H1 (cell line): ENCODE data around the gene RTN4RL2. TPM values are rescaled to one million over a fixed set of nuclear protein-coding genes. Genes with fewer than 3 reads are reported as not detected.

ENCODE experiments used
- CTCF ChIA-PET: fragments of 300-600 bp; sonication (Branson Sonifier 250); formaldehyde crosslinking; loops from one replicate; lab custom pipeline; 2021; ENCODE audit not compliant: partially characterized antibody; lab: Charles Lee
- POLR2A ChIA-PET: fragments of 300-600 bp; sonication (Branson Sonifier 250); formaldehyde crosslinking; loops from one replicate; lab custom pipeline; 2021; ENCODE audit warnings: inconsistent platforms; ENCODE audit not compliant: partially characterized antibody; lab: Charles Lee
- DNase-seq, 2 experiments: peaks; one replicate each; pipeline versions ENCODE4 v3.0.0 to v3.0.0-alpha.2; 2010 to 2022; ENCODE audit warnings: low spot score in 2 of 2, low read depth in 1 of 2, mixed read lengths in 1 of 2
- FAIRE-seq: peaks from 2 replicates; lab custom pipeline; 2011; peaks lifted over from hg19 to GRCh38; lab: Jason Lieb, UNC
- H2AFZ ChIP-seq: 2 replicates; pipeline ENCODE4 v1.8.1; 2012; ENCODE audit warnings: low read length, inconsistent platforms
- H2AK5ac ChIP-seq: 2 replicates; pipeline ENCODE4 v1.6.1; 2013; ENCODE audit warnings: low read depth, low read length
- H2BK120ac ChIP-seq: replicated peaks from 2 replicates; pipeline ENCODE3; 2013; ENCODE audit warnings: low read depth, low read length, inconsistent platforms
- H2BK12ac ChIP-seq: 2 replicates; pipeline ENCODE4 v1.6.1; 2013; ENCODE audit warnings: low read depth, low read length
- H2BK15ac ChIP-seq: 2 replicates; pipeline ENCODE4 v1.6.1; 2013; ENCODE audit warnings: low read length
- H2BK20ac ChIP-seq: 2 replicates; pipeline ENCODE4 v1.6.1; 2013; ENCODE audit warnings: low read length
- H2BK5ac ChIP-seq: 2 replicates; pipeline ENCODE4 v1.6.1; 2013; ENCODE audit warnings: low read depth, low read length
- H3K14ac ChIP-seq: 2 replicates; pipeline ENCODE4 v1.6.1; 2013; ENCODE audit warnings: inconsistent platforms; ENCODE audit not compliant: insufficient read length
- H3K18ac ChIP-seq: 2 replicates; pipeline ENCODE4 v1.6.1; 2013; ENCODE audit warnings: low read length; ENCODE audit errors: extremely low read depth
- H3K23ac ChIP-seq: 2 replicates; pipeline ENCODE4 v1.6.1; 2013; ENCODE audit warnings: inconsistent platforms; ENCODE audit not compliant: insufficient read length
- H3K23me2 ChIP-seq: 2 replicates; pipeline ENCODE4 v1.6.1; 2013; ENCODE audit warnings: low read depth, low read length
- H3K27ac ChIP-seq: 2 replicates; pipeline ENCODE4 v1.6.1; 2011; ENCODE audit warnings: low read depth, low read length, inconsistent platforms
- H3K27me3 ChIP-seq, 4 experiments: replicated peaks in 1 of 4; 1 replicate in 1 of 4; 2 replicates in 3 of 4; pipeline versions ENCODE4 v1.6.1 to v1.8.1; 2011 to 2013; ENCODE audit warnings: low read length in 3 of 4, mild to moderate bottlenecking in 3 of 4, inconsistent platforms in 2 of 4, mixed read lengths in 2 of 4, moderate library complexity in 1 of 4; ENCODE audit not compliant: control insufficient read depth in 3 of 4, insufficient read depth in 3 of 4; ENCODE audit errors: extremely low read depth in 1 of 4
- H3K36me3 ChIP-seq, 4 experiments: 2 replicates each; pipeline versions ENCODE4 v1.6.1 to v1.8.1; 2011 to 2013; ENCODE audit warnings: mild to moderate bottlenecking in 4 of 4, low read length in 3 of 4, moderate library complexity in 2 of 4, control low read depth in 1 of 4, inconsistent platforms in 1 of 4; ENCODE audit not compliant: insufficient read depth in 4 of 4, control insufficient read depth in 2 of 4
- H3K4ac ChIP-seq: replicated peaks from 2 replicates; pipeline ENCODE3; 2013; ENCODE audit warnings: low read length, low read depth, mixed read lengths, inconsistent platforms; ENCODE audit not compliant: insufficient read length
- H3K4me1 ChIP-seq, 4 experiments: replicated peaks in 1 of 4; 1 replicate in 1 of 4; 2 replicates in 3 of 4; pipeline versions ENCODE4 v1.6.1 to v1.8.1; 2011 to 2013; ENCODE audit warnings: low read length in 3 of 4, inconsistent platforms in 2 of 4, mixed read lengths in 1 of 4; ENCODE audit not compliant: insufficient read depth in 4 of 4, control insufficient read depth in 3 of 4
- H3K4me2 ChIP-seq, 2 experiments: 2 replicates each; pipeline versions ENCODE4 v1.6.1 to v1.8.1; 2011 to 2013; ENCODE audit warnings: low read depth in 2 of 2, low read length in 2 of 2, control low read depth in 1 of 2, inconsistent platforms in 1 of 2, mild to moderate bottlenecking in 1 of 2; ENCODE audit not compliant: insufficient read depth in 1 of 2
- H3K4me3 ChIP-seq, 4 experiments: fragments of 200-600, 300-600 bp in 1 of 4; sonication (generic), shearing (Covaris generic), sonication (Bioruptor Twin) in 1 of 4; 2 replicates each; pipeline versions ENCODE4 v1.5.1 to v1.8.1; 2011 to 2016; ENCODE audit warnings: low read length in 4 of 4, low read depth in 3 of 4, control low read depth in 2 of 4, inconsistent platforms in 2 of 4, mild to moderate bottlenecking in 2 of 4, mixed read lengths in 1 of 4, moderate library complexity in 1 of 4; ENCODE audit not compliant: insufficient read depth in 2 of 4; ENCODE audit errors: extremely low read depth in 1 of 4
- H3K56ac ChIP-seq: replicated peaks from 2 replicates; pipeline ENCODE3; 2013; ENCODE audit warnings: low read depth, mild to moderate bottlenecking, mixed read lengths, low read length, inconsistent platforms; ENCODE audit not compliant: insufficient read length
- H3K79me1 ChIP-seq: 2 replicates; pipeline ENCODE4 v1.6.1; 2013; ENCODE audit warnings: low read depth, low read length, control low read depth
- H3K79me2 ChIP-seq, 2 experiments: 2 replicates each; pipeline versions ENCODE4 v1.6.1 to v1.8.1; 2012 to 2013; ENCODE audit warnings: low read length in 2 of 2, mild to moderate bottlenecking in 2 of 2, inconsistent platforms in 1 of 2; ENCODE audit not compliant: insufficient read depth in 2 of 2, control insufficient read depth in 1 of 2
- H3K9ac ChIP-seq, 4 experiments: replicated peaks in 1 of 4; 1 replicate in 1 of 4; 2 replicates in 3 of 4; pipeline versions ENCODE4 v1.6.1 to v1.8.1; 2011 to 2013; ENCODE audit warnings: low read depth in 3 of 4, low read length in 3 of 4, control low read depth in 2 of 4, mild to moderate bottlenecking in 2 of 4, moderate library complexity in 2 of 4, inconsistent platforms in 1 of 4; ENCODE audit errors: extremely low read depth in 1 of 4
- H3K9me3 ChIP-seq, 2 experiments: 2 replicates each; pipeline versions ENCODE4 v1.6.1 to v1.8.1; 2012 to 2013; ENCODE audit warnings: mild to moderate bottlenecking in 2 of 2, moderate library complexity in 2 of 2, control low read depth in 1 of 2, inconsistent platforms in 1 of 2, low read depth in 1 of 2, low read length in 1 of 2, mixed read lengths in 1 of 2; ENCODE audit not compliant: insufficient read depth in 2 of 2
- H4K20me1 ChIP-seq, 2 experiments: replicated peaks in 1 of 2; 2 replicates each; pipeline versions ENCODE3 to v1.8.1; 2011 to 2013; ENCODE audit warnings: inconsistent platforms in 2 of 2, low read length in 2 of 2, mild to moderate bottlenecking in 1 of 2; ENCODE audit not compliant: insufficient read depth in 2 of 2, control insufficient read depth in 1 of 2
- H4K5ac ChIP-seq: 2 replicates; pipeline ENCODE4 v1.6.1; 2013; ENCODE audit warnings: low read length, low read depth, mixed read lengths, inconsistent platforms; ENCODE audit not compliant: insufficient read length
- H4K8ac ChIP-seq: 2 replicates; pipeline ENCODE4 v1.8.0; 2013; ENCODE audit warnings: mild to moderate bottlenecking, moderate library complexity, low read length, inconsistent platforms; ENCODE audit not compliant: insufficient read depth; ENCODE audit errors: extremely low read depth
- H4K91ac ChIP-seq: replicated peaks from 2 replicates; pipeline ENCODE3; 2013; ENCODE audit warnings: low read length, mixed read lengths, inconsistent platforms; ENCODE audit not compliant: insufficient read length
- WGBS, 2 experiments: shearing (Covaris generic) in 1 of 2; methylation state at CpG; one replicate each; pipeline versions ENCODE4 v1.1.6 to v1.1.7; 2013 to 2015; ENCODE audit warnings: low lambda C conversion rate in 2 of 2, mixed read lengths in 2 of 2, inconsistent platforms in 1 of 2, low coverage in 1 of 2, missing lambda C conversion rate in 1 of 2; ENCODE audit not compliant: insufficient replicate concordance in 2 of 2, insufficient coverage in 1 of 2, insufficient read length in 1 of 2; ENCODE audit errors: extremely low coverage in 1 of 2, missing lambda C conversion rate in 1 of 2; 5-methylcytosine and 5-hydroxymethylcytosine counted together
- polyA plus RNA-seq, 7 experiments: library from polyadenylated mRNA; depleted of rRNA in 3 of 7; stranded (reverse) in 5 of 7; unstranded in 2 of 7; fragments of >200 nt in 5 of 7; fragments of 200-250 nt in 2 of 7; gene quantifications; 1 replicate in 5 of 7; 2 replicates in 1 of 7; 4 replicates in 1 of 7; pipeline versions ENCODE4 v1.2.1 to v1.2.3, GENCODE V29; 2011 to 2013; ENCODE audit warnings: missing spikeins in 2 of 7, mixed read lengths in 2 of 7
- total RNA-seq: library from RNA; stranded (reverse); fragmentation: NEBNext Ultra II Directional; extraction: Animal tissue kit (Norgen Biotek cat#: 25700); gene quantifications from 2 replicates; pipeline ENCODE4 v1.2.1, GENCODE V29; 2021

The RTN4RL2 gene
- total and polyA plus RNA-seq, 2 of the 8 experiments (the other 6 are each of a cell fraction or from before 2014, with no cell fraction given): 11.4 to 23.7 TPM

DNA sequence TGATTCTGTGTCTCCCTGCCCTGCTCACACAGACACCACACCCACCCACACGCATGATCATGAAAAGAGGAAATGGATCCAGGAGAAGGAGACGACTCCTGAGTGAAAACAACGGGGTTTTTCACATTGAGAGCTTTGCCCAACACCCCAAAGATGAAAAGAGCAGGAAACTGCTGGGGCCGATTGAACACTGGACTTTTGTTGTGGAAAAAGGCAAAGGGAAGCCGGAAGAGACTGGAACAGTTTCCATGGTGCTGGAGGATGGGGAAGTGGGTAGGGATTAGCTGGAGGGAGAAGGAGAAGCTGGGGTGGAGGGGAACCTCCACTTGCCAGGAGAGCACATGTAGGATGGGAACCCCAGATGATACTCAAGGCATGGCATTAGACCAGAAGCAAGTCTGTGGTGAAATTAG is 28.2 kb upstream of the RTN4RL2 start:
- Histone ChIP-seq H3K27me3 (peaks cover 0 to 7% (median 3%) of the 10 kb centered on the region in 4 experiments; a peak in 2 of 7 replicates), H2AFZ (no peak overlapping the region), H3K4me1 (peaks cover 0 to 3% (median 2%) of the 10 kb centered on the region in 4 experiments; a peak in 4 of 7 replicates), H3K56ac (no peak overlapping the region), H3K9ac (no peak overlapping the region), H2BK5ac (no peak overlapping the region), H3K79me2 (no peaks in the 10 kb centered on the region), H2BK120ac (no peak overlapping the region), H3K4me3 (no peak overlapping the region), H3K4ac (no peak overlapping the region), H4K20me1 (no peaks in the 10 kb centered on the region), H3K9me3 (no peaks in the 10 kb centered on the region), H3K27ac (no peak overlapping the region), H3K18ac (no peak overlapping the region), H2AK5ac (no peak overlapping the region), H4K91ac (no peak overlapping the region), H3K79me1 (no peaks in the 10 kb centered on the region), H3K4me2 (no peak overlapping the region), H4K8ac (no peak overlapping the region), H3K23ac (no peak overlapping the region), H2BK15ac (no peak overlapping the region), H4K5ac (no peak overlapping the region), H2BK20ac (no peak overlapping the region), H3K23me2 (no peaks in the 10 kb centered on the region), H3K36me3 (no peaks in the 10 kb centered on the region), H2BK12ac (no peak overlapping the region), H3K14ac (no peak overlapping the region)
- ChIA-PET POLR2A (no interaction called here), CTCF (interaction anchor here (1.0 to 10.1 kb wide), 5 partner anchors 10 to 82 kb away, joined by 3 to 68 read pairs (median 3); no protein-coding TSS in a partner anchor)
- no peak for FAIRE-seq
- WGBS, 2 experiments: 89% methylated on average over 5 of the region's 5 CpGs; no CpG with 5 or more reads in 1 of the 2 experiments
- DNase-seq: no peak
